GM18505 (cell line): ENCODE measurements around the gene PCNX2.

Experiments used
- ATAC-seq: cut with Tn5 transposase; IDR thresholded peaks from one replicate; pipeline ENCODE4 v1.9.1; 2021; ENCODE audit not compliant: unreplicated experiment
- POLR2A ChIP-seq: IDR thresholded peaks from 4 replicates; pipeline ENCODE4 v1.6.1; 2011; ENCODE audit warnings: borderline replicate concordance; ENCODE audit not compliant: insufficient read depth, insufficient read length; ENCODE audit errors: extremely low read depth

PCNX2 gene

DNA sequence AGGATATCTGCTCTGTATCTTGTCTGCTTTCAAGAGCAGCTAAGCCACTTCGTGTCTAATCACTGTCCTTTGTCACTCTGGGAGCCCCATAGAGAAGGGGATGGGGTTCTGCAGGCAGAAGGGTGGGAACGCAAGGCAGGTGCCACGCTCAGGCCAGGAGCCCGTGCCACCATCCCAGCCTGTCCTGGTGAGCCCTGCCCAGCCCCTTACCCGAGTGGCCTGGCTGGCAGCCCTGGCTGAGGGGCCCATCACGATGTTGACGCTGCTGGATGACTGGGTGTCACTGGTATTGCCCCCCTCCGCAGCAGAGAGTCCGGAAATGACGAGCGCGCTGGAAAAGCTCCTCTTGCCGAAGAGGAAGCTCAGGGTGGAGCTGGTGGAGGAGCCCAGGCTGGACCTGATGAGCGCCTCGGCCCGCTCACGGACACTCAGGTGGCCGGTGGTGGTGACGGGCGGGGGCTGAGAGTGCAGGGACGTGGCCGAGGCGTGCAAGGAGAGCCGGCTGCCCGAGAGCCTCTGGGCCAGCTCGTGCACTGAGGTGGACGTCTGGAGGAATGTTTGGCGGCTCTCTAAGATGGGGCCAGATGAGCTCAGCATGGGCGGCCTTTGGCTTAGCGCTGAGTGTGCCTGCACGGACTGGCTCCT is 309.5 kb downstream of the PCNX2 start:
- no peak for TF ChIP-seq POLR2A
- ATAC-seq, result no peak

DNA sequence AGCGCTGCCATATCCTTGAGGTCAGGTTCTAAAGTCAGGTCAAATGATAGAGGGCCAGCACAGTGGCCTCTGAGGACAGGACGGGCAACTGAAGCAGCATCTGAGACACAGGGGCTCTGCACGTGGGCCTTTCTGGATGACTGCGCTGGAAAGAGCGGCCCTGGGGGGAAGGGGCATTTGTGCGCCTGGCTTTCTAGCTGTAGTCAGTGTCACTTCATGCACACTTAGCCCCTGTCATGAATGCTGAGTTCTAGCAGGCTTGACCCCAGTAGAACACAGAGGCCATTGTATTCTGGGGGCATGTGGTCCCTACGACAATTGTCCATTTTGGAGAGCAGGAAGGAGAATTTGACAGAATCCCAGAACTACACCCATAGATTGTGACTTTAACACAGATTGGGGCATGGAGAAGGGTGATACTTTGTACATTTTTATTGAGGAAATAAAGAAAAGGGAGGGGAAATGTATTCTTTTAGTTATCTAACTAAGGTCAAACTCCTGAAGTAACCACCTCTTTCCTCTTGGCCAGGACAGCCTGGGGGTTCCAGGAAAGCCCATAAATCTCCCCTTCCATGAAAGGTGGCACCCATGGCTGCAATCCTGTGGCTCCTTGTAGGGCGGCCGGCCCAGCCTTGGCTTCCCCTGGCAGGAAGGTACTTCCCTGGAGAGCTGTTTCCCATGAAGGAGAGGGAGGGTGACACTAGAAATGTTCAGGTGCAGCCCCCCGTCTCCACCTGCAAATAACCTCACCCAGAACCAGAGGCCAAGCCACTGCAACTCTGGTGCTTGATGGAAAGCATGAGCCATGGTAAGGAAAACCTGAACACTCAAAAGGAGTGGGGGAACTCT is 310.7 kb downstream of the PCNX2 start:
- ATAC-seq, result no peak
- TF ChIP-seq POLR2A, result no peak

DNA sequence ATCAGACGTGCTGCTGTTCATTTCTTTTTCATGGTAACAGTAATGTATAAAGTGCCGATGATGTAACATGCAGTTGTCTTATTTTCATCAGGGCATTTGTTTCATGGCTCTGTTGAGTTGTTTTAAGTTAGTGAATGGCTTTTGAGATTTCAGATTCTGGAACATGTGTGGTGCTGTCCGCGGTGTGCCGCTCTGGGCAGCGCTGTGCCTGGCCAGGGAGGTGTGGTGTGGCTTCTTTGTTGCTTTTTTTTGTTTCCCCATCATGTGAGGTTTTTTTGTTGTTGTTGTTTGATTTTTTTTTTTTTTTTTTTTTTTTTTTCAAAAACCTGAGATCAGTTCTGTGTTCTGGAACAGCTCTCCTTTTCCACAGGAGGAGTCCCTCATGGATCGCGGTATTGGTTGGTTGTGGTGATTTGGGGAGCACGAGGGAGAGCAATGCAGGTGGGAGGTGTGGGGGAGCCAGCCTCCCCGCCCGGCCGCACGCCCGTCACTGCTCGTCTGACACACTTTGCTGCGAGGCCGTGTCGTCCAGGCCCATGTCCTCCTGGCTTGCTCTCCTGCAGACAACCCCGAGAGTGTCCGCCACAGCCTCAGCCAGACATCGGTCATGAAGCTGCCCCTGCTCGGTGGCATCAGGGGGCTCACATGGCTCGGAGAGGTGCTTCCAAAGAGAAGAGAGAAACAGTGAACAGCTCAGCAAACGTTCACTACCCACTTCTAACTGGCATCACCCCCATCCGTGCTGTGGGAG is 311.5 kb downstream of the PCNX2 start:
- no peak for TF ChIP-seq POLR2A

DNA sequence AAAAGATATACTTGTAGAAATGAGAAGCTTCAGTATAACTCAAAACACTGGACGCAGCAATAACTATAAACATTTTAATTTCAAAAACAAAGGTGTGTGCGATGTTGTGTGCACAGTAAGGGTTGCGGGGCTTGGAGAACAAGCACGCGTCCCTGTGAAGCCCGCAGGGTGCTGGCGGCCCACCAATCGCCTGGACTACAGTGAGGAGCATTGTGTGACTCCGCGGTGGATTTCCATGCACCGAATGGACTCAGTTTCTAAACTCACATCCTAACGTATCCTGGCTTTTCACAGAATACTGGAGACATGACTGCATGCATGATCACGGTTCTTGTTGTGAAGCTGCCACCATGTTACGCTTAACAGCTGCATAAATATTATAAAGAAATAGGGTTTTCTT is 312.1 kb downstream of the PCNX2 start:
- TF ChIP-seq POLR2A, result no peak
- no peak for ATAC-seq

More for the DNA sequence above, 311.5 kb downstream of the PCNX2 start:
- no peak for ATAC-seq

DNA sequence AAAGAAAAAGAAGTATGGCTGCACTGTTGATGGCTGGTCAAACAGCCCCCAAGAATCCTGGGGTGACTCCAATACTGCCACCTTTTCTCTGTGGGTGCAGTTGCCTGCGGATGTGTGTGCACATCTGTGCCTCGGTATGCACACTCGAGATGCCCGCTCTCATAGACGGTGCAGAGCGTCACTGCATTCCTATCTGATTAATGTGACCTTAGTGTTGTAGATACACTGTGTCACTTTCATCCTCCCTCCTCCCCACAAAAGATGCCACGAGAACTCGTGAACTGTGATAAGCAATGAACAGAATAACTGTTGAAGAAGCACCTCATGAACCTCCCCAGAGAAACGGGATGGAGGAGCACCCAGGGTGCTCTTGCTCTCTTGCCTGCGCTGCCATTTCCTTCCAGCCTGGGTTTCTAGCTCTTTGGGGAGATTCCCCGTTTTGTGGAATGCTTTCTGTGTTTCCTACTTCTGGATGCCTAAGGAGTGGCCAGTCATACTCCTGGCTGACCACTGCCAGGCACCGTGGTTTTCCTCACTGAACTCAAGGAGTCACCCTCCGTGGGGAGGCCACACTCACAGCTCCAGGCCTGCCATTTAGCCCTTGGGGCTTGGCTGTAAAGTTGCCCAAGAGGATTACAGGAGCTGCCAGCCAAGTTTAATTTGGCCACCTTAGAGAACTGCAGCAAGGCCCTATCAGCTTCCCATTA is 313.1 kb downstream of the PCNX2 start:
- ATAC-seq, result no peak
- TF ChIP-seq POLR2A, result no peak

DNA sequence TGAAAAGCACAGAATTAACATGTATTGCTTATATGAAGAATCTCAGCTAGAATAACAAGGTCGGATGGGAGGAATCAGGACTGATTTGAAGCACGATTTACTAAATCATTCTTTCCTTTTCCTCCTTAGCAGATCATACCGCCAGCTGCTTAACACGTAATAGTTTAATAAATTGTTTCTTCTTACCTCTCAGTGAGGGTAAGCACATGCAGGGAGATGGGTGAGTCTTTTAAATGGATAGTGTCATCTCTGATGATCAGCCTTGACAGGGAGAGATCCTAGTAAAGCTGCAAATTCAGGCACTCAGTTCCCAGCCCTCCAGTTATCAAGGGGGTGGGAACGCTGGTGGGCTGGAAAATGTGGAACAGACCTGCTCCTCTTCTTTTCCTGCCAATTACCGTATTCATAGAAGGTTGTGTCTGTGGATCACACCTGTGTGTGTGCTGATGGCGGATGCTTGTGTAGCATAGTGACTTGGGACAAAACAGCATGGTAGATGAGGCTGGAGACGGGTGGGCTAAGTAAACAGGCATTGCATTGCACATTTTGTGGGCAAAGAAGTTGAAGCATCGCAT is 314.5 kb downstream of the PCNX2 start:
- no peak for TF ChIP-seq POLR2A
- ATAC-seq, result no peak

DNA sequence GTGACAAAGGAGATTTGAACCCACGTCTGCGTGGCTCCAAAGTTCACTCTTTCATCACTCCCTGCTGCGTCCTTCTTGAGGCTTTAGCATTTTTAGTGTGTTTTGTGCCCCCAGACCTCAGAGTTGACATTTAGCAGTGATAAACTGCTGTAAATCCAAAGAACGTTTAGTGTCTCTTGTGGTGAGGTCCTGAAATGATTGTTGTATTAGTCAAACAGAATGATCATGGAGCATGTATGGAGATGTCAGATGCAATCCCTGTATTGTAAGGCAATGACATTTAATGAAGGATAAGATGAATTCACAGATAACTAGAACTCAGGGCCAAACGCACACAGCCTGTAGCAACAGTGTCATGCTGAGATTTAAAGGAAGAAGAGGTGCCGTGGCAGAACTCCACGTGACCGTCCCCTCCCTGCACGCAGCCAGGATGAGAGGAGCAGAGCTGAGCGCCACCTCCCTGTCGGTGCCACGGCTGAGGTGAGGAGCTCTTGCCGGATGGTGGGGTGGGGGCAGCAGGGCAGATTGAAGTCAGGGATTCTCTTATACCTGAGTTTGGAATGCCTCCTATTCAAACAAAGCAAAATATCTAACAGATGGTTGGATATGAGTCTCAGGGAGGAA is 315.1 kb downstream of the PCNX2 start:
- TF ChIP-seq POLR2A, result no peak

DNA sequence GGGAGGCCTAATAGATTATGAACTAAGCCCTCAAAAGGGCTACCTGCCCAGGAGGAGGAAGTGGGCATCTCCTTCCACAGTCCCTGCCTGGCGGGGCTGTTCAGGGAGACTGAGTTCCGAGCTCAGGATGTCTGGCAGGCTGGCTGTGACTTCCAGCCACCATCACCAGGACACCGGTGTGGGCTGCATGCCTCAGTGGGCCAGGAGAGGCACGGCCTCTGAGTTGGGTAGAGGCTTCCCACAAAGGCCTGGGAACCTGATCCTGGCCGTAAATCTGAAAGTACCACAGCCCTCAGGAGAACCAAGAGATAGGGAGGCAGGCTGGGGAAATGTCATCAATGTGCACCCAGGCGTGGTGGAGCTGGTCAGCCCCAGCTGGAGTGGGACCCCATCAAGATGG is 316.0 kb downstream of the PCNX2 start:
- no peak for TF ChIP-seq POLR2A
- no peak for ATAC-seq

More for the DNA sequence above, 315.1 kb downstream of the PCNX2 start:
- ATAC-seq, result no peak

DNA sequence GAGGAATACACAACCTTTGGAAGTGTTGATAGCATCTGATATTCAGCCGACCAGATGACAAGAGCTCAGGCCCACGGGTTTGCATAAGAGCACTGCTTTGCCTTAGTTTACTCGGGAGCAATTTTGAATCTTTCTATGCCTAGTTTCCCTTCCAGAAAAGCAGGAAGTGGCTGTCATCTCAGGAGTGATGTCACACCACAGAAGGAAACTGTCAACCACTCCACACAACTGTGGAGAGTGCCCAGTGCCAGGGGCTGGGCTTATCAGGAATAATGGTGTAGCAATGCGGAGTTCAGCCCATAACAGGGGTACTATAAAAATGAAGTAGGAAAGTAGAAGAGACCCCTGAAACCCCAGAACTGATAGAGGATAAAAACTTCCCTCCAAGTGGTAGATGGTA is 316.7 kb downstream of the PCNX2 start:
- TF ChIP-seq POLR2A, result no peak
- no peak for ATAC-seq

DNA sequence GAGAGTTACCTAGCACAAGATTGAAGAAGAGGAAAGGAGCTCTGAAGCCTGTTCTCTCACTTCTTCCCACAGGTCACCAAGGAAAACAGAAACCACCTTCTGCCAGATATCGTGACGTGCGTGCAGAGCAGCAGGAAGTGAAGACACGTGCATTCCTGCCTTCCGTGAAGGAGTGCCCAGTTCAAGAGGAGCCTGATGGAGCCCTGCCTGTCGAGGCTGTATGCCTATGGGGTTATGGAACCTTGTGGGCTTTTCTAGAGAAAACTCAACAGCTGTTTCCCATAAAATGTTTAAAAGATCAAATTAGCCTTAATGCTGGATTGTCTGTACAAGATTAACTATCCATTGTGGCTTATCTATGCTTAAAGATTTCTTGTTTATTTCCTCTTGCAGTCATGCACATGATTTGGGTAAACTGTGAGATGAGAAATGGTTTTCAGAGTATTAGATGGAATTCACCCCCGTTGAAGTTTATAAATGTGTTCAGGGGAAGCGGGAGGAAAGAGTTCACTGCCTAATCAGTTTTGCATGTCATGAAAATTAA is 317.4 kb downstream of the PCNX2 start:
- no peak for ATAC-seq

DNA sequence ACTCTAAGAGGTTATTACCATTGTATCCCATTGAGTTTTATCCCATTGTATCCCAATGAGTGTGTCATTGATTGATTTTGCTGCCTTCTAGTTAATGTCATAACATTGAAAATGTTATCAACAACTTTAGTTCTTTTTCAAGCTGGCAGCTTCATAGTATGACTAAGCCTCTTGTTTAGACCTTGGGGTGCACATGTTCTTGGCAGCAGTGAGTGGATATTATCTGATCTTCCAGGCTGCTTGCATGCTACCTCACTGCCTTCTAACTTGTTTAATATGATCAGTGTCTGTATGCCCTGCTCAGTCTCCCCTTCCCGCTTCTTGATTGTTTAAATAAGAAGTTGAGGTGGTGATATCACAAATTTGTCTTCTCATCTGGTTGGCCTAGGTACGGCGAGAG is 320.6 kb downstream of the PCNX2 start:
- no peak for TF ChIP-seq POLR2A

More for the DNA sequence above, 317.4 kb downstream of the PCNX2 start:
- no peak for TF ChIP-seq POLR2A

More for the DNA sequence above, 320.6 kb downstream of the PCNX2 start:
- no peak for ATAC-seq
